ENCODE measurements around the gene PDCD7.

DNA sequence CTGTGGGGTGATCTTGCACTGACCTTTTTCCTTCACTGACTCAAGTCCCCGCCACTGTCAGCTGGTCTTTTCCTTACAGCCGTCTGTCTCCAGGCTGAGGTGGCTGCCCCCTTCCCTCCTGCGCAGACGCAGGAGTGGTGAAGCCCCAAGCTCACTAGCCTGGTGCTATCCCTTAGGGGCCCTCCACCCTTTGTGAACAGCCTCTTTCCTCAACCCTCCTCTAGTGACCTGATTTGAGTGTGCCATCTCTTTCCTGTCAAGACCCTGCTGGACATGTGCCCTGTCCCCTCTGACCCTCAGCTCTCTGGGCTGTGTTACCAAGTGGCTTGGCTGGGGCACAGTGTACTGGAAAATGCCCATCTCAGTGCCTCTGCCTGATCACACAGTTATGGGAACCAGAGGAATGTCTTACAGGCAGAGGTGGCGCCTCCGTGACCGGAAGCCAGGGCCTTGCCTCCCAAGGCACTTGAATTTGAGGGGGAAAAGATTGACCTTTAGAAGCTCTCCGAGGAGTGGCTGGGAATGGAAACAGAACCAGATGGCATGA is 48.3 kb downstream of the PDCD7 start:
- TF ChIP-seq, protein P1, sequence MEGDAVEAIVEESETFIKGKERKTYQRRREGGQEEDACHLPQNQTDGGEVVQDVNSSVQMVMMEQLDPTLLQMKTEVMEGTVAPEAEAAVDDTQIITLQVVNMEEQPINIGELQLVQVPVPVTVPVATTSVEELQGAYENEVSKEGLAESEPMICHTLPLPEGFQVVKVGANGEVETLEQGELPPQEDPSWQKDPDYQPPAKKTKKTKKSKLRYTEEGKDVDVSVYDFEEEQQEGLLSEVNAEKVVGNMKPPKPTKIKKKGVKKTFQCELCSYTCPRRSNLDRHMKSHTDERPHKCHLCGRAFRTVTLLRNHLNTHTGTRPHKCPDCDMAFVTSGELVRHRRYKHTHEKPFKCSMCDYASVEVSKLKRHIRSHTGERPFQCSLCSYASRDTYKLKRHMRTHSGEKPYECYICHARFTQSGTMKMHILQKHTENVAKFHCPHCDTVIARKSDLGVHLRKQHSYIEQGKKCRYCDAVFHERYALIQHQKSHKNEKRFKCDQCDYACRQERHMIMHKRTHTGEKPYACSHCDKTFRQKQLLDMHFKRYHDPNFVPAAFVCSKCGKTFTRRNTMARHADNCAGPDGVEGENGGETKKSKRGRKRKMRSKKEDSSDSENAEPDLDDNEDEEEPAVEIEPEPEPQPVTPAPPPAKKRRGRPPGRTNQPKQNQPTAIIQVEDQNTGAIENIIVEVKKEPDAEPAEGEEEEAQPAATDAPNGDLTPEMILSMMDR (conservative IDR thresholded peaks at IDR 0.05; ENCODE audit: low read depth, low read length), result no peak
- TF ChIP-seq RFX5 (IDR thresholded peaks at IDR 0.05; ENCODE audit: low read depth, low read length), result no peak
- TF ChIP-seq RCOR1 (IDR thresholded peaks at IDR 0.05; ENCODE audit: insufficient replicate concordance, low read length), result no peak
- TF ChIP-seq POLR2A (IDR thresholded peaks at IDR 0.05; ENCODE audit: low read depth, low read length), result no peak
- no peak for TF ChIP-seq SMC3 (IDR thresholded peaks at IDR 0.05; ENCODE audit: low read depth, low read length)
- no peak for TF ChIP-seq RAD21 (IDR thresholded peaks at IDR 0.05; ENCODE audit: low read length)
- TF ChIP-seq, protein P2, sequence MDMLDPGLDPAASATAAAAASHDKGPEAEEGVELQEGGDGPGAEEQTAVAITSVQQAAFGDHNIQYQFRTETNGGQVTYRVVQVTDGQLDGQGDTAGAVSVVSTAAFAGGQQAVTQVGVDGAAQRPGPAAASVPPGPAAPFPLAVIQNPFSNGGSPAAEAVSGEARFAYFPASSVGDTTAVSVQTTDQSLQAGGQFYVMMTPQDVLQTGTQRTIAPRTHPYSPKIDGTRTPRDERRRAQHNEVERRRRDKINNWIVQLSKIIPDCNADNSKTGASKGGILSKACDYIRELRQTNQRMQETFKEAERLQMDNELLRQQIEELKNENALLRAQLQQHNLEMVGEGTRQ (IDR thresholded peaks at IDR 0.05; ENCODE audit: low read depth, low read length), result no peak
- TF ChIP-seq FOS (IDR thresholded peaks at IDR 0.05; ENCODE audit: low read depth, low read length), result no peak
- TF ChIP-seq BHLHE40 (IDR thresholded peaks at IDR 0.05; ENCODE audit: low read depth, low read length), result no peak
- no peak for TF ChIP-seq MAZ (IDR thresholded peaks at IDR 0.05; ENCODE audit: borderline replicate concordance, low read depth, low read length)
- TF ChIP-seq, protein P3, sequence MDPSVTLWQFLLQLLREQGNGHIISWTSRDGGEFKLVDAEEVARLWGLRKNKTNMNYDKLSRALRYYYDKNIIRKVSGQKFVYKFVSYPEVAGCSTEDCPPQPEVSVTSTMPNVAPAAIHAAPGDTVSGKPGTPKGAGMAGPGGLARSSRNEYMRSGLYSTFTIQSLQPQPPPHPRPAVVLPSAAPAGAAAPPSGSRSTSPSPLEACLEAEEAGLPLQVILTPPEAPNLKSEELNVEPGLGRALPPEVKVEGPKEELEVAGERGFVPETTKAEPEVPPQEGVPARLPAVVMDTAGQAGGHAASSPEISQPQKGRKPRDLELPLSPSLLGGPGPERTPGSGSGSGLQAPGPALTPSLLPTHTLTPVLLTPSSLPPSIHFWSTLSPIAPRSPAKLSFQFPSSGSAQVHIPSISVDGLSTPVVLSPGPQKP (IDR thresholded peaks at IDR 0.05; ENCODE audit: borderline replicate concordance, low read depth, low read length), result no peak
